ENCODE results near the gene NAV3. TPM values are rescaled to one million over a fixed set of nuclear protein-coding genes. Genes with fewer than 3 reads are reported as not detected.

The NAV3 gene
- total and polyA plus RNA-seq, 9 donors: 10.5 to 63.9 (median 31.5) TPM

DNA sequence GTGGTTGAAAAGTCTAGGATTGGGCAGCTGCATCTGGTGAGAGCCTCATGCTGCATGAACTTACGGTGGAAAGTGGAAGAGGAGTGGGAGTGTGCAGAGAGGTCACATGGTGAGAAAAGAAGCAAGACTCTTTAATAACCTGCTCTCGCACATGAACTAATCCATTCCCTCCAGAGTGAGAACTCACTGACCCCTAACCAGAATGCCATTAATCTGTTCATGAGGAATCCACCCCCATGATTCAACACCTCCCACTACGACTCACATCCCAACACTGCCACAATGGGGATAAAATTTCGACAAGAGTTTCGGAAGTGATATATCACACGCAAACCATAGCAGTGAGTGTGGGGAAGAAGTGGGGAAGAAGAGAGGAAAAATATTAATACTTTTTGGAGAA is 377.4 kb downstream of the NAV3 start:
- Histone ChIP-seq H3K4me3 (no peak overlapping the region), H3K27ac (no peak overlapping the region), H3K36me3 (no peaks in the 10 kb centered on the region), H3K27me3 (no peaks in the 10 kb centered on the region), H3K4me1 (ENCODE audit: insufficient read depth) (no peaks in the 10 kb centered on the region), H3K9me3 (no peaks in the 10 kb centered on the region)
- TF ChIP-seq EP300 (IDR thresholded peaks at IDR 0.05): no peak
- TF ChIP-seq, protein P1, sequence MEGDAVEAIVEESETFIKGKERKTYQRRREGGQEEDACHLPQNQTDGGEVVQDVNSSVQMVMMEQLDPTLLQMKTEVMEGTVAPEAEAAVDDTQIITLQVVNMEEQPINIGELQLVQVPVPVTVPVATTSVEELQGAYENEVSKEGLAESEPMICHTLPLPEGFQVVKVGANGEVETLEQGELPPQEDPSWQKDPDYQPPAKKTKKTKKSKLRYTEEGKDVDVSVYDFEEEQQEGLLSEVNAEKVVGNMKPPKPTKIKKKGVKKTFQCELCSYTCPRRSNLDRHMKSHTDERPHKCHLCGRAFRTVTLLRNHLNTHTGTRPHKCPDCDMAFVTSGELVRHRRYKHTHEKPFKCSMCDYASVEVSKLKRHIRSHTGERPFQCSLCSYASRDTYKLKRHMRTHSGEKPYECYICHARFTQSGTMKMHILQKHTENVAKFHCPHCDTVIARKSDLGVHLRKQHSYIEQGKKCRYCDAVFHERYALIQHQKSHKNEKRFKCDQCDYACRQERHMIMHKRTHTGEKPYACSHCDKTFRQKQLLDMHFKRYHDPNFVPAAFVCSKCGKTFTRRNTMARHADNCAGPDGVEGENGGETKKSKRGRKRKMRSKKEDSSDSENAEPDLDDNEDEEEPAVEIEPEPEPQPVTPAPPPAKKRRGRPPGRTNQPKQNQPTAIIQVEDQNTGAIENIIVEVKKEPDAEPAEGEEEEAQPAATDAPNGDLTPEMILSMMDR (IDR thresholded peaks at IDR 0.05): no peak
- no peak for TF ChIP-seq POLR2A (IDR thresholded peaks at IDR 0.05)
- intact Hi-C loops (cut with DNase I): no loop called here
- 59 to 88% (median 81%) methylated on average over 6 of the region's 6 CpGs for WGBS, 3 donors
- no peak for DNase-seq

DNA sequence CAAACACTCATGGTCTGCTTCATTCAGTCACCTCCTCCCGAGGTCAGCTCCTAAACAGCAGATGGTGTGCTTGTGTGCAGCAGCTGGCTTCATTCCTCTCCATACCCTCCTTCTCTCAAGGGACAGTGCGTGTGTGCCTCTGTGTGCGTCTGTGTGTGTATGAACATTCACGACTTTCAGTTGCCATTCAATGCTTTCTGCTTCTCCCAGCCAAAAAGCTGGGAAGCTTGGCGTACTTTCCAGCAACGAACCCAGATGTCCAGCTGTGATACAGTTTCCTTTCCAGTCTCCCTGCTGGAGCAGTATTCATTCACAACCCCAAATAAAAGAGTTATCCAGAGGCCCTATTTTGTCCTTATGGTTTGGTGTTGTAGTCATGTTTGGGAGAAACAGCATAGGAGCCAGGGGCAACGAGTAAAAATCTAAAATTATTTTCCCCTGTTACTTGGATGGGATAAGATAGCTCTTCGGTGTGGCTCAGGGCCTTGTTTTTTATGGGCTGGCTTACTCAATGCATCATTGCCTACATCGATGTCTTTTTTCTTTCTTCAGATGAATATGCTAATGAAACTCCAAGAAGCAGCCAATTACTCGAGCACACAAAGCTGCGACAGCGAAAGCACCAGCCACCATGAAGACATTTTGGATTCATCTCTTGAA is 379.3 kb downstream of the NAV3 start:
- H3K9me3 ChIP-seq: no peaks in the 10 kb centered on the region
- no peaks in the 10 kb centered on the region for H3K4me1 ChIP-seq (ENCODE audit: insufficient read depth)
- WGBS, 3 donors: 78 to 85% (median 83%) methylated on average over 12 of the region's 12 CpGs
- TF ChIP-seq, protein P1 (IDR thresholded peaks at IDR 0.05): no peak
- TF ChIP-seq EP300 (IDR thresholded peaks at IDR 0.05): no peak
- no peak for TF ChIP-seq POLR2A (IDR thresholded peaks at IDR 0.05)
- H3K36me3 ChIP-seq: no peaks in the 10 kb centered on the region
- H3K27ac ChIP-seq: no peak overlapping the region
- no peak overlapping the region for H3K4me3 ChIP-seq
- intact Hi-C loops (cut with DNase I): no loop called here
- no peaks in the 10 kb centered on the region for H3K27me3 ChIP-seq
- DNase-seq: no peak

DNA sequence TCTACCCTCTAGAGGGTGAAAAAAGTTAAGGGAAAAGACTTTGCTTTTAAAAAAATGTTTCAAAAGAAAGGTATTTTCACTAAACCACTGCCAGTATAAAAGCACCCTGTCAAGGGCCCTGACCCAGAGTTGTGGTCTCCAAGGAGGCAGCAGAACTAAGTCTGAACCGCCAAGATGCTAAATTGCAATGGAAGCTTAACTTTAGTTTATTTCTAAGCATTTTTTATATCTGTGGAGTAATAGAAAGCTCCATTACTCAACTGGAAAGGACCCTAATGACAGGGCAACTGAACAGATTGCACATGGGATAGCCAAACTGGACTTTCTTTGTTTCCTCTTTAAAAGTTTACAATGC is 379.8 kb downstream of the NAV3 start:
- WGBS, 3 donors: 92 to 100% (median 93%) methylated on average over 1 of the region's 1 CpG
- no peaks in the 10 kb centered on the region for H3K36me3 ChIP-seq
- no peak overlapping the region for H3K27ac ChIP-seq
- H3K9me3 ChIP-seq: no peaks in the 10 kb centered on the region
- H3K4me1 ChIP-seq (ENCODE audit: insufficient read depth): no peaks in the 10 kb centered on the region
- TF ChIP-seq POLR2A (IDR thresholded peaks at IDR 0.05) (no peak), EP300 (IDR thresholded peaks at IDR 0.05) (no peak)
- TF ChIP-seq, protein P1 (IDR thresholded peaks at IDR 0.05): no peak
- no peak overlapping the region for H3K4me3 ChIP-seq
- H3K27me3 ChIP-seq: no peaks in the 10 kb centered on the region
- intact Hi-C loops (cut with DNase I): no loop called here
- no peak for DNase-seq

DNA sequence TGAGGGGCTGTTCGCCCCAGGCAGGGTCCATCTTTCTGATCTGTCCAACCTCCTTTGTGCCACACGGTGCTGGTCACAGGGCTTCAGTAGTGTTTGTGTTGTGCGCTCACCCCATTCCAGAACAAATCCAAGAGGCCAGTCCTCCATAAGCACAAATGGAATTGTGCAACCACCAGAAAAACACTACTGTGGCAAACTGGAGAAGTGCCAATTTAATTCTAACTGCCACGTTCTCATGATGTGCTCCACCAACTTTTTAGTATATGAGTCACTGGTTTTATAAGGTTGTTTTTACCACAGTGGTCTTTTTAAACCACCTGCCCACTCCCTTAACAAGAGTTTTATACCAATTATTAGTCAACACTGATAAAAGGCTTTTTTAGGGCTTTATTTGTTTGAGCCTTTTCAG is 380.2 kb downstream of the NAV3 start:
- 65 to 83% (median 81%) methylated on average over 4 of the region's 4 CpGs for WGBS, 3 donors
- no peak for DNase-seq
- no peaks in the 10 kb centered on the region for H3K9me3 ChIP-seq

More for the DNA sequence above, 380.2 kb downstream of the NAV3 start:
- Histone ChIP-seq H3K27ac (no peak overlapping the region), H3K36me3 (no peaks in the 10 kb centered on the region), H3K4me1 (ENCODE audit: insufficient read depth) (no peaks in the 10 kb centered on the region), H3K4me3 (no peak overlapping the region), H3K27me3 (no peaks in the 10 kb centered on the region)
- intact Hi-C loops (cut with DNase I): no loop called here
- no peak for TF ChIP-seq EP300 (IDR thresholded peaks at IDR 0.05)
- TF ChIP-seq, protein P1 (IDR thresholded peaks at IDR 0.05): no peak
- no peak for TF ChIP-seq POLR2A (IDR thresholded peaks at IDR 0.05)
